Measurements from ENCODE around the gene FLT3LG.

DNA sequence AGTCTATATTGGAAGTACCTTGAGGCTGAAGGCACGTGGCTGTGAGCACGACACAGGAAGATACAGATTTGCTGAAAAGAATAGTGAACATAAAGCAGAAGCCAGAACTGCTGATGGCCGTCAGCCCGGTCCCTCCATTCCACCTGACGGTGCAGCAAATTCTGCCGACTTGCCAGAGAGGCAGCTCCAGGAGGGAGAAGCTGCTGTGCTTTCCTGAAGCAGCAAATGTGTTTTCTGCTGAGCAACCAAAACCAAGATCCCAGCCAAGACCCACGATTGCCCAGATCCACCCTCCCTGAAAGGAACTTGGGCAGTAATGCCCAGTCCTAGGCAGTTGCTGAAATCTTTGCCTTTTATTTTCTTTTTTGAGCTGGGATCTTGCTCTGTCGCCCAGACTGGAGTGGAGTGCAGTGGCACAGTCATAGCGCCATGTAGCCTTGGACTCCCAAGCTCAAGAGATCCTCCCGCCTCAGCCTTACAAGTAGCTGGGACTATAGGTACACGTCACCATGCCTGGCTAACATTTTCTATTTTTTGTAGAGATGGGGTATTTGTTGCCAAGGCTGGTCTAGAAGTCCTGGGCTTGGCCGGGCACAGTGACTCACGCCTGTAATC lies 46.8 kb downstream of the FLT3LG start:
- TF ChIP-seq TEAD2 (tag; IDR thresholded peaks at IDR 0.05) (no peak), NR1H2 (CRISPR knock-in tag; IDR thresholded peaks at IDR 0.05) (no peak), TCF7L2 (IDR thresholded peaks at IDR 0.05; ENCODE audit: low read depth, low read length) (no peak), ZBTB1 (CRISPR knock-in tag; IDR thresholded peaks at IDR 0.05; ENCODE audit: borderline replicate concordance, low read depth) (no peak), ZNF274 (IDR thresholded peaks at IDR 0.05; ENCODE audit: borderline replicate concordance, low read depth, low read length) (no peak), BRCA1 (IDR thresholded peaks at IDR 0.05) (no peak), BRCA1 (CRISPR knock-in tag; IDR thresholded peaks at IDR 0.05) (no peak)
